Omental fat pad (tissue), 4 donors: ENCODE data around the gene IGFLR1. TPM values are rescaled to one million over a fixed set of nuclear protein-coding genes. Genes with fewer than 3 reads are reported as not detected.

Experiments
- ATAC-seq: fragments of 150-250 bp; one replicate; pipeline ENCODE4 v1.9.1; 2016; ENCODE audit warnings: mild to moderate bottlenecking, moderate library complexity; ENCODE audit not compliant: low FRiP score
- DNase-seq: peaks from one replicate; pipeline ENCODE4 v3.0.0-alpha.2; 2019; ENCODE audit warnings: low spot score
- CTCF ChIP-seq, 3 donors: fragments of 450-650 bp; IDR thresholded peaks; one replicate each; pipeline ENCODE4 v1.5.1; 2016 to 2017; ENCODE audit warnings: antibody characterized with exemption in 3 of 3, mild to moderate bottlenecking in 3 of 3, moderate library complexity in 2 of 3
- total RNA-seq, 4 donors: library from RNA; depleted of rRNA; stranded (reverse); fragments of >200 nt; gene quantifications; one replicate each; pipeline ENCODE4 v1.1.0, GENCODE V29; 2016

IGFLR1 gene
- total RNA-seq, 4 donors from 2014 or later, result 5.8 to 14.8 (median 10.1) TPM

DNA sequence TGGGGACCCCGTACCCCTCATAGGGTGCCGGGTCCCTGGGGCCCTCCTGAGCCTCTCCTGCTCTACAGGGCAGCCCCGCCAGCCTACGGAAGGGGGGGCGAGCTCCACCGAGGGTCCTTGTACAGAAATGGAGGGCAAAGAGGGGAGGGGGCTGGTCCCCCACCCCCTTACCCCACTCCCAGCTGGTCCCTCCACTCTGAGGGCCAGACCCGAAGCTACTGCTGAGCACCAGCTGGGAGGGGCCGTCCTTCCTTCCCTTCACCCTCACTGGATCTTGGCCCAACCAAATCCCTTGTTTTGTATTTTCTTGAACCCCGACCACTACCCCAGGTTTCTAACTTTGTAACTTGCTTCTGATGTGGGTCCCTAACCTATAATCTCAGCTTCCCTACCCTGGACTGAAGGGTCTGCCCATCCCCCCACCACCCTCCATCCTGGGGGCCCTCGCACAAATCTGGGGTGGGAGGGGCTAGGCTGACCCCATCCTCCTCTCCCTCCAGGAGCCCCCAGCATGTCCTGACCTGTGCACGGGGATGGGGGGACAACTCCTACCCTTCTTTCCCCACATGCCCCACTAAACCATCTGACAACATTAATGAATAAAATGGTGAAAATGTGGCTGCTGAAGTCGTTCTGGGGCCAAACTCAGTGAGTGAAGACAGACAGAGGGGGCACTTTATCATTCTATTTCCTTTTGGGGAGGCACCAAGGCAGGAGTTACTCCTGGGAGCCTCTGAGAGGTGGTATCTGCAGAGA is 46.1 kb upstream of the IGFLR1 start:
- no peak for ATAC-seq

GRCh38 chr19:35787227-35787799 is 45.1 kb upstream of the IGFLR1 start:
- no peak for ATAC-seq
- no peak for DNase-seq
- no peak for TF ChIP-seq CTCF (IDR thresholded peaks at IDR 0.05)

More for the DNA sequence above, 46.1 kb upstream of the IGFLR1 start:
- DNase-seq, result no peak
- TF ChIP-seq CTCF (IDR thresholded peaks at IDR 0.05), result no peak

DNA sequence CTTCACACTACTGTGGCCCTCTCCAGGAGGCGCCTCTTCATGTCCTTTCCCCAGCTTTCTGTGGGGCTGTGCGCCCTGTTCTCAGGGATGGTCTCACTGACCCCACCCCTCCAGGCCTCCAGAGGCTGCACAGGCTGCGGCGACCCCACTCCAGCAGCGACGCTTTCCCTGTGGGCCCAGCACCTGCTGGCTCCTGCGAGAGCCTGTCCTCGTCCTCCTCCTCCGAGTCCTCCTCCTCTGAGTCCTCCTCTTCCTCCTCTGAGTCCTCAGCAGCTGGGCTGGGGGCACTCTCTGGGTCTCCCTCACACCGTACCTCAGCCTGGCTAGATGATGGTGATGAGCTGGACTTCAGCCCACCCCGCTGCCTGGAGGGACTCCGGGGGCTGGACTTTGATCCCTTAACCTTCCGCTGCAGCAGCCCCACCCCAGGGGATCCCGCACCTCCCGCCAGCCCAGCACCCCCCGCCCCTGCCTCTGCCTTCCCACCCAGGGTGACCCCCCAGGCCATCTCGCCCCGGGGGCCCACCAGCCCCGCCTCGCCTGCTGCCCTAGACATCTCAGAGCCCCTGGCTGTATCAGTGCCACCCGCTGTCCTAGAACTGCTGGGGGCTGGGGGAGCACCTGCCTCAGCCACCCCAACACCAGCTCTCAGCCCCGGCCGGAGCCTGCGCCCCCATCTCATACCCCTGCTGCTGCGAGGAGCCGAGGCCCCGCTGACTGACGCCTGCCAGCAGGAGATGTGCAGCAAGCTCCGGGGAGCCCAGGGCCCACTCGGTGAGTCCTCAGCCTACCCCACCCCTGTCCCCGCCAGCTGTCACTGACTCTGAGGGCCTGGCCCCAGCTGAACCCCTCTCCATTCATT is 44.3 kb upstream of the IGFLR1 start:
- ATAC-seq (no peak), DNase-seq (no peak)

GRCh38 chr19:35785339-35785627 is 43.0 kb upstream of the IGFLR1 start:
- no peak for DNase-seq
- ATAC-seq, result no peak
- no peak for TF ChIP-seq CTCF (IDR thresholded peaks at IDR 0.05)

More for the DNA sequence above, 44.3 kb upstream of the IGFLR1 start:
- no peak for TF ChIP-seq CTCF (IDR thresholded peaks at IDR 0.05)

- no peak for DNase-seq
- ATAC-seq, result no peak
- no peak for TF ChIP-seq CTCF (IDR thresholded peaks at IDR 0.05)
These were observed 42.5 kb upstream of the IGFLR1 start for GRCh38 chr19:35784503-35785338.
